Tibial nerve (tissue), 3 donors: ENCODE measurements around the gene KBTBD2.

Source experiments
- CTCF ChIP-seq, 5 experiments: fragments of 200-600 bp in 3 of 5; fragments of 450-650 bp in 2 of 5; sonication (generic) in 3 of 5; IDR thresholded peaks; one replicate each; pipeline ENCODE4 v1.5.1; 2016 to 2019; ENCODE audit warnings: antibody characterized with exemption in 5 of 5, mild to moderate bottlenecking in 3 of 5, moderate library complexity in 2 of 5
- POLR2A ChIP-seq, 2 donors: fragments of 450-650 bp; IDR thresholded peaks; one replicate each; pipeline ENCODE4 v1.6.1; 2017; ENCODE audit warnings: antibody characterized with exemption in 2 of 2, mild to moderate bottlenecking in 2 of 2, moderate library complexity in 2 of 2

GRCh38 chr7:32881074-32881982 lies 10.2 kb downstream of the KBTBD2 start:
- no peak for TF ChIP-seq CTCF (IDR thresholded peaks at IDR 0.05)
- no peak for TF ChIP-seq POLR2A (IDR thresholded peaks at IDR 0.05)
